Measurements from ENCODE around the gene PADI1. TPM values are rescaled to one million over a fixed set of nuclear protein-coding genes. Genes with fewer than 3 reads are reported as not detected.

PADI1 gene
- total RNA-seq, 1 donor from 2014 or later: 0.70 TPM

GRCh38 chr1:17272646-17273045 is 67.7 kb downstream of the PADI1 start:
- H3K4me1 Mint-ChIP-seq (ENCODE audit: low read depth): no peaks in the 10 kb centered on the region
- no peaks in the 10 kb centered on the region for H3K27me3 Mint-ChIP-seq (ENCODE audit: low read depth)
- no peak overlapping the region for H3K27ac Mint-ChIP-seq (ENCODE audit: unreplicated experiment)
- no peak overlapping the region for H3K4me3 Mint-ChIP-seq (ENCODE audit: unreplicated experiment)
- H3K9me3 Mint-ChIP-seq (ENCODE audit: low read depth): no peaks in the 10 kb centered on the region
- H3K36me3 Mint-ChIP-seq (ENCODE audit: low read depth): no peaks in the 10 kb centered on the region
- peak; percentile 44 for DNase-seq (ENCODE audit: low spot score)
- no peak for TF ChIP-seq CTCF (IDR thresholded peaks at IDR 0.05)

GRCh38 chr1:17273096-17273495 is 68.2 kb downstream of the PADI1 start:
- Mint-ChIP-seq H3K27ac (ENCODE audit: unreplicated experiment) (no peak overlapping the region), H3K9me3 (ENCODE audit: low read depth) (no peaks in the 10 kb centered on the region), H3K4me3 (ENCODE audit: unreplicated experiment) (no peak overlapping the region), H3K4me1 (ENCODE audit: low read depth) (no peaks in the 10 kb centered on the region), H3K36me3 (ENCODE audit: low read depth) (no peaks in the 10 kb centered on the region), H3K27me3 (ENCODE audit: low read depth) (no peaks in the 10 kb centered on the region)
- peak; percentile 86 for DNase-seq (ENCODE audit: low spot score)
- no peak for TF ChIP-seq CTCF (IDR thresholded peaks at IDR 0.05)

- peak; percentile 60 for DNase-seq (ENCODE audit: low spot score)
- Mint-ChIP-seq H3K36me3 (ENCODE audit: low read depth) (no peaks in the 10 kb centered on the region), H3K9me3 (ENCODE audit: low read depth) (no peaks in the 10 kb centered on the region), H3K4me3 (ENCODE audit: unreplicated experiment) (no peak overlapping the region), H3K27ac (ENCODE audit: unreplicated experiment) (no peak overlapping the region), H3K4me1 (ENCODE audit: low read depth) (no peaks in the 10 kb centered on the region), H3K27me3 (ENCODE audit: low read depth) (no peaks in the 10 kb centered on the region)
- peak; percentile 79 for TF ChIP-seq CTCF (IDR thresholded peaks at IDR 0.05)
Measured at GRCh38 chr1:17274186-17275170, 69.5 kb downstream of the PADI1 start.

- H3K27ac Mint-ChIP-seq (ENCODE audit: unreplicated experiment): no peak overlapping the region
Measured at GRCh38 chr1:17276568-17276967, 71.6 kb downstream of the PADI1 start.

More at GRCh38 chr1:17276568-17276967, 71.6 kb downstream of the PADI1 start:
- no peaks in the 10 kb centered on the region for H3K9me3 Mint-ChIP-seq (ENCODE audit: low read depth)
- no peak overlapping the region for H3K4me3 Mint-ChIP-seq (ENCODE audit: unreplicated experiment)
- no peak for TF ChIP-seq CTCF (IDR thresholded peaks at IDR 0.05)
- no peaks in the 10 kb centered on the region for H3K36me3 Mint-ChIP-seq (ENCODE audit: low read depth)
- H3K27me3 Mint-ChIP-seq (ENCODE audit: low read depth): no peaks in the 10 kb centered on the region
- no peaks in the 10 kb centered on the region for H3K4me1 Mint-ChIP-seq (ENCODE audit: low read depth)
- DNase-seq (ENCODE audit: low spot score): peak; percentile 80

Measured in chondrocyte (in vitro differentiated cells).